ENCODE data around the gene OR1A2.
"Not testable (repeated sequence)": the region's sequence is repeated elsewhere in the genome, so short reads cannot be mapped to it uniquely, and the experiment has no call there.

The OR1A2 gene, protein sequence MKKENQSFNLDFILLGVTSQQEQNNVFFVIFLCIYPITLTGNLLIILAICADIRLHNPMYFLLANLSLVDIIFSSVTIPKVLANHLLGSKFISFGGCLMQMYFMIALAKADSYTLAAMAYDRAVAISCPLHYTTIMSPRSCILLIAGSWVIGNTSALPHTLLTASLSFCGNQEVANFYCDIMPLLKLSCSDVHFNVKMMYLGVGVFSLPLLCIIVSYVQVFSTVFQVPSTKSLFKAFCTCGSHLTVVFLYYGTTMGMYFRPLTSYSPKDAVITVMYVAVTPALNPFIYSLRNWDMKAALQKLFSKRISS
- 0 reads per million in 2 donors for total RNA-seq

DNA sequence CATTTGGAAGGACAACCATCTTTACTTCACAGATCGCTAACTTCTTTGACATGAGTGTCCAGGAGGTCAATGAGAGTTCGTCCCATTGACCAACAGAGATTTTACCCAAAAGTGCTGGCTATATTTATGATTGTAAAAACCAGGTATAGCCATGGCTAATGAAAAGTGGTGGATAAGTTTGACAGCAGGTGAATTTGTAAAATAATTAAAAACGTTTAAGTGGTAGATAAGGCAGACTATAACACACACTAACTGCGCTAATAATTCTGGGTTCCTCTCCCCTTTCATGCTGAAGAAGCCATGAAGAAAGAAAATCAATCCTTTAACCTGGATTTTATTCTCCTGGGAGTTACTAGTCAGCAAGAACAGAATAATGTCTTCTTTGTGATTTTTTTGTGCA is at the start of gene OR1A2:
Gene OR1A2 (plus strand): TSS at position 301 of the 400 bp plus-strand sequence. CDS start 0 bp downstream, at position 301.
- no peak for DNase-seq

DNA sequence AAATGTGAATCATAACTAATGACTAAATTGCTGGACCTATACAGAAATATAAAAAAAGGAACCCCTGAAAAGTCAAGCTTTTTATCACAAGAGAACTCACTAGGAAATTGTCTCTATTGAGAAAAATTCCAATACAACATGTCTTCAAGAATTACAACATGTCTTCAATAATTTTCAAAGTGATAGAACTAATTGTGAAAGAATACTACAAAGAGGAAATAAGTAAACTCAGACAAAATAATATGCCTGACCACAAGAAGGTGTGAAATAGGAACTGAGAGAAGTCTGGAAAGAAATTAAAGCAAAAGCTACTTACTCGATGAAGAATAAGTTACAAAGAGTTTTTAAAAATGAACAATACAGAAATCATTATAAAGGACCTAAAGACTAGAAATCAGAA is 40.1 kb upstream of the OR1A2 start:
- no peak for DNase-seq

GRCh38 chr17:3167574-3167973 is 29.7 kb upstream of the OR1A2 start:
- DNase-seq, result no peak

DNA sequence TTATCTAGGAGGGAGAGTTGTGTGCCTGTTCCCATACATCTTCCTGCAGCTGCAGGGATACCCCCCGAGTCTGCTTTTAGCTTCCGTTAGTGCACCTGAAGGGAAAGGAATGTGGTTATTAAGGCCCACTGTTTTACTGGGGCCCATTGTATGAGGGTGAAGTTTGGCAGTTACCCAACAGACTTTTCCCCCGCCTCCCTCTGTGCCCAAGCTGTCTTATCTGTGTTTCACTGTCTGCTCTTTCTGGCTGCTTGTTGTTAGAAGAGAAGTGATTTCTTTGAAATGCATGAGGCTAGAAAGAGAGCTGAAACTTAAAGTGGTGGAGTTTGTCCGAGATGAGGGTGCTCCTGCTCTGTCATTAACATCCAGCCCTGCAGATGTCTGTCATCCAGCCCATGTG is 7.4 kb upstream of the OR1A2 start:
- DNase-seq, result no peak

DNA sequence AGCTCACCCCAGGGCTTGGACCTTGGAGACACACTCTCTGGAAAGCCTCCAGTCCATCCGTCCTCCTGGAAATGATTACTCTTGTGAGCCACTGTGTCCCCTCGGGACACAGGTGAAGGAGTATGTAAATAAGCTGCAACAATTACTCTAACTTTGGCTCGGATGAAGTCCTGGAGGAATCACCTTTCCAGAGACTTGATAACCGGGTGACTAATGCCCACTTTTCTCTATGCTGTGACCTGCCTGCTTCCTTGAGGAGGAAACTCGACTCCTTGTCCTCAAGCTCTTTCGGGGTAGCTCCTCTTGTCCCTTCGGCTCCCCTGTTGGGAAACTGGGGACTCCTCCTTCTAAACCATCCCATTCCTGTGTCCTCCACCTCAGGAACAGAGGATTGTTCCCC is 10.0 kb downstream of the OR1A2 start, which contains the start of gene OR1A1:
Gene OR1A1 (plus strand): TSS at position 301 of the 400 bp plus-strand sequence. CDS start 7,954 bp downstream, outside the sequence.
- DNase-seq, result no peak

DNA sequence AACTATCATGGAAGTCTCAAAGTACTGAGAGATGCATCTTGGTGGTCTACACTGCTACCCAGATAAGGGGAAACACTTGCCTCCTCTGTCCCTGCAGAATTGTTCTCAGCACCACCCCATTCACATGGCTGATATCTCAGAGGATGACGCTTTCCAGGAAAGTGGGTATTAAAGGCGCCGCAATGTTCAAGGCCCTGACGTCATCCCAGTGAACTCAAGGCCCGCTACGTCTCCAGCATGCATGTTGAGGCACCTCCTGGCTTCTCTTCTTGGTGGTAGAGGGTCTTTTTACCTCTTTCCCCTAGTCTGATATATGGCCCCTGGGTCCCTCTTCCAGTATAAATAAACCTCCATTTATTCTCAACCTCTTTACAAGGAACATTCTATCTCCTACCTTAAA is 11.2 kb downstream of the OR1A2 start:
- no peak for DNase-seq

DNA sequence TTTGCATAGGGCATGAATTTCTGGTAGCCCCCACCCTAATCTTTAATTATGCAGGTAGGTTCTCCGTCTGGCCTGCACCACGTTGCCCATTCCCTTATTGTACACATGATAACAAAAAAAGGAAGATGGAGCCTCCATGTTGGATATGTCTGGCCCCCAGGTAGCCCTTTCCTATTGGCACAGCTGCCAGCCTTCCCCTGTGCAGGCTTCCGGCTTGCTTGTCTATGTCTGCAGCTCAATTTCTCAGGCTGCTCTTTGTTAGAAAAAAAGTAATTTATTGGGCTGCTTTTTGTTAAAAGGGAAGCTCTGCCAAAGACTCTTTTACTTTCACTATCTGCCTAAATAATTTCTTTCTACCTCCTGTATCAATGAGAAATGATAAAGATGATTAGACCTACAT is 15.7 kb downstream of the OR1A2 start:
- no peak for DNase-seq

DNA sequence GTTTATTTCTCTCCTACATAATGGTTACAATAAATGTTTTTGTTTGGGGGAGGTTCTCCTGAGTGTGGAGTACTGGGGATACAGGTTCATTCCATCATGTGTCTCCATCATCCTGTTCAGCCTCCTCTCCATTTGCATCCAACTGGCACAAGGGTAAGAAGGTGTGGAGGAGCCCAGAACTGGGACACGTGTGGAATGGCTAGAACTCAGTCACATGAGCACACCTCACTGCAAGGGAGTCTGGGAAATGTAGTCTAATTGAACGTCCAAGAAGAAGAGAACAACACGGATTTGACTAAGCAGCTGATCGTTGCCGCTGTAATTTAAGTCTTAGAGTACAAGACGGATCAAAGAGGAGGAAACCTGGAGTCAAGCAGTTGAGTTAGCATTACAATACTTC is 16.3 kb downstream of the OR1A2 start:
- DNase-seq, result no peak

DNA sequence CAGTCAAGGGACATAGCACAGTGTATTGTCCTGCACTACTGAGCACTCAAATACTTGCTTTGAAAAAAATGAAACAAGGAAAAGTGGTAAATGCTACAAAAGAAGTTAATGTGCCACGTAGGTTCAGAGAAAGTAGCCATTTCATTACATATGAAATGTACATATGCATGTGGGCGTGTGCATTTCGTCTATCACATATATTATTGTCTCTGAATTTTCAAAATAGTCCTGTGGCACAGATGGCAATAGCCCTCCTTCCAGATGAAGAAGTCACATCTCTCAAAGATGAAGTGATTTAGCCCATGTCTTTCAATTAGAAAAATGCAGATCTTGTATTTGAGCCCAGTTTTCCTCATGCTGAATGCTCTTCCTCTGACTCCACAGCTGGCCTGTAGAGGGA is 22.7 kb downstream of the OR1A2 start:
- DNase-seq, result not testable (repeated sequence)

- no peak for DNase-seq
These were observed 24.5 kb downstream of the OR1A2 start for GRCh38 chr17:3221850-3222249.

DNA sequence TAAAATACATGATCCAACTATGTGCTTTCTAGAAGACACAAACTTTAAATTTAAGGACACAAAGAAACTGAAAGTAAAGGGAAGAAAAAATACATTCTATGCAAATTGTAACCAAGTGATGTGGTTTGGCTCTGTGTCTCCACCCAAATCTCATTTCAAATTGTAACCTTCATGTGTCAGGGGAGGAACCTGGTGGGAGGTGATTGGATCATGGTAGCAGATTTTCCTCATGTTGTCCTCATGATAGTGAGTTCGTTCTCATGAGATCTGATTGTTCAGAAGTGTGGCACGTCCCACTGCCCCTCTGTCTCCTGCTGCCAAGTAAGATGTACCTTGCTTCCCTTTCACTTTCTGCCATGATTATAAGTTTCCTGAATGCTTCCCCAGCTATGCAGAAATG is 25.2 kb downstream of the OR1A2 start:
- DNase-seq, result no peak

- DNase-seq, result not testable (repeated sequence)
These were observed 27.5 kb downstream of the OR1A2 start for GRCh38 chr17:3224721-3225352.

- not testable (repeated sequence) for DNase-seq
These were observed 35.0 kb downstream of the OR1A2 start for GRCh38 chr17:3232300-3232699.

DNA sequence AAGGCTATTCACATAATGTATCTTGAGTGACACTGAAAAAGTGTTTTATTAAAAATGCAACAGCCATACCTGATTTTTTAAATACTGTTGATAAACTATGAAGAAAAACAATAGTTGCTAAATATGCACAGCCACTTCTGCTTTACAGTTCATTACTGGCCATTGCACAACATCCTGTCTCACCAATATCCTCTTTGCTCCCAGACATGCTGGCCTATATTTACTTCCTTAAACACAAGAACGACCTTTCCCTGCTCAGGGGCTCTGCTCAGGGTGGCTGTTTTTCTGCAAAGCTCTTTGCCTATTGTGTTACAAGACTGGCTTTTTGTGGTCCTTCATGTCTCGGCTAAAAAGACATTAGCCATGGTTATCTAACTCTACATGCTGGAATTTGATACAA is 41.4 kb downstream of the OR1A2 start:
- not testable (repeated sequence) for DNase-seq

DNA sequence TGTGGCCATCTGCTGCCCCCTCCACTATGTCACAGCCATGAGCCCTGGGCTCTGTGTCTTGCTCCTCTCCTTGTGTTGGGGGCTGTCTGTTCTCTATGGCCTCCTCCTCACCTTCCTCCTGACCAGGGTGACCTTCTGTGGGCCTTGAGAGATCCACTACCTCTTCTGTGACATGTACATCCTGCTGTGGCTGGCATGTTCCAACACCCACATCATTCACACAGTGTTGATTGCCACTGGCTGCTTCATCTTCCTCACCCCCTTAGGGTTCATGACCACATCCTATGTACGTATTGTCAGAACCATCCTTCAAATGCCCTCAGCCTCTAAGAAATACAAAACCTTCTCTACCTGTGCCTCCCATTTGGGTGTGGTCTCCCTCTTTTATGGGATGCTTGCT is 43.7 kb downstream of the OR1A2 start:
- not testable (repeated sequence) for DNase-seq

DNA sequence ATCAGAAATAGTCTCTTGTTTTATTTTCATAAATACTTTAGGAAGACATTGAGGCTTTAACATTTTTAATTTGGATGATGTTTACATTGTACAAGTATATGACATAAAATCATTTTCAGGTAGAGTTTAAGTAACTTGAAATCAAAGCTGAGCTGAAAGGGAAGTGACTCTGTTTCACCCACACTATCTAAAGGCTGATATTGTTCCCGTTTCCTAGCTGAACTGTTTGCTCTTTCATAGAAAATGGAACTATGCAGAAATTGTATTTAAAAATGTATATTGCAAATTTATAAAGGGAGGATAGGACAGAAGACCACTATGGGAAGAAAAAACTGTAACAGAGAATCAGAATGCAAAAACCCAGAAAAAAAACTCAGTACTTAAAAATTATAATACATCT is 47.5 kb downstream of the OR1A2 start:
- not testable (repeated sequence) for DNase-seq

Data from T-helper 9 cell (primary cell).